Fibroblast of lung (primary cell): Measurements from ENCODE around the gene MDK. TPM values are rescaled to one million over a fixed set of nuclear protein-coding genes. Genes with fewer than 3 reads are reported as not detected.

Source experiments
- DNase-seq, 2 donors: peaks; one replicate each; pipeline versions ENCODE4 v3.0.0 to v3.0.0-alpha.2; 2010; ENCODE audit warnings: low read depth in 2 of 2
- H2AFZ ChIP-seq: 2 replicates; pipeline ENCODE4 v1.5.1; 2012; ENCODE audit warnings: low read length, control low read depth, inconsistent platforms
- H3K27ac ChIP-seq: 2 replicates; pipeline ENCODE4 v1.5.1; 2011; ENCODE audit warnings: low read length, control low read depth; ENCODE audit not compliant: insufficient read depth
- H3K27me3 ChIP-seq: 2 replicates; pipeline ENCODE4 v1.5.1; 2011; ENCODE audit warnings: mild to moderate bottlenecking, low read length; ENCODE audit not compliant: control insufficient read depth, insufficient read depth
- H3K36me3 ChIP-seq: 2 replicates; pipeline ENCODE4 v1.5.1; 2011; ENCODE audit warnings: low read length; ENCODE audit not compliant: control insufficient read depth, insufficient read depth
- H3K4me1 ChIP-seq: 2 replicates; pipeline ENCODE4 v1.5.1; 2011; ENCODE audit warnings: low read length; ENCODE audit not compliant: control insufficient read depth, insufficient read depth; ENCODE audit errors: extremely low read depth
- H3K4me2 ChIP-seq: 2 replicates; pipeline ENCODE4 v1.5.1; 2011; ENCODE audit warnings: low read length, control low read depth; ENCODE audit not compliant: insufficient read depth; ENCODE audit errors: extremely low read depth
- H3K4me3 ChIP-seq, 4 experiments: fragments of 200-600 bp in 1 of 4; sonication (generic) in 1 of 4; replicated peaks in 1 of 4; 2 replicates each; pipeline ENCODE4 v1.5.1; 2011 to 2016; ENCODE audit warnings: low read length in 4 of 4, low read depth in 3 of 4, mild to moderate bottlenecking in 3 of 4, control low read depth in 2 of 4, inconsistent platforms in 1 of 4, mixed read lengths in 1 of 4; ENCODE audit not compliant: insufficient read depth in 1 of 4; ENCODE audit errors: control extremely low read depth in 1 of 4
- H3K79me2 ChIP-seq: 2 replicates; pipeline ENCODE4 v1.5.1; 2012; ENCODE audit warnings: mild to moderate bottlenecking, low read length, inconsistent platforms; ENCODE audit not compliant: control insufficient read depth, insufficient read depth
- H3K9ac ChIP-seq: 2 replicates; pipeline ENCODE4 v1.5.1; 2011; ENCODE audit warnings: mild to moderate bottlenecking, low read length, control low read depth; ENCODE audit not compliant: insufficient read depth
- H3K9me3 ChIP-seq: 2 replicates; pipeline ENCODE4 v1.5.1; 2012; ENCODE audit warnings: low read depth, low read length; ENCODE audit not compliant: control insufficient read depth, insufficient read depth
- H4K20me1 ChIP-seq: 2 replicates; pipeline ENCODE4 v1.5.1; 2011; ENCODE audit warnings: low read length; ENCODE audit not compliant: control insufficient read depth, insufficient read depth; ENCODE audit errors: extremely low read depth
- EZH2 ChIP-seq: IDR thresholded peaks from 2 replicates; pipeline ENCODE4 v1.5.1; 2012; ENCODE audit warnings: low read length, control low read depth, mild to moderate bottlenecking; ENCODE audit errors: missing control alignments
- polyA plus RNA-seq, 2 donors: library from polyadenylated mRNA; depleted of rRNA in 1 of 2; stranded (reverse) in 1 of 2; unstranded in 1 of 2; fragments of >200 nt; gene quantifications; 2 replicates each; pipeline ENCODE4 v1.2.1, GENCODE V29; 2011 to 2012; ENCODE audit warnings: missing spikeins in 1 of 2
- total RNA-seq: library from RNA; depleted of rRNA; stranded (reverse); fragments of >200 nt; gene quantifications from 2 replicates; pipeline ENCODE4 v1.2.1, GENCODE V29; 2014
- TF ChIP-seq, protein P1 (sequence below), 2 donors: IDR thresholded peaks in 1 of 2; conservative IDR thresholded peaks in 1 of 2; 1 replicate in 1 of 2; 2 replicates in 1 of 2; pipeline ENCODE4 v1.5.1; 2011 to 2012; ENCODE audit warnings: low read length in 2 of 2, control low read depth in 1 of 2, inconsistent platforms in 1 of 2, low read depth in 1 of 2, mild to moderate bottlenecking in 1 of 2

The MDK gene
- total and polyA plus RNA-seq, 2 donors (not counting 1 experiment from before 2014, with no cell fraction given) = 44.6 to 131 TPM

DNA sequence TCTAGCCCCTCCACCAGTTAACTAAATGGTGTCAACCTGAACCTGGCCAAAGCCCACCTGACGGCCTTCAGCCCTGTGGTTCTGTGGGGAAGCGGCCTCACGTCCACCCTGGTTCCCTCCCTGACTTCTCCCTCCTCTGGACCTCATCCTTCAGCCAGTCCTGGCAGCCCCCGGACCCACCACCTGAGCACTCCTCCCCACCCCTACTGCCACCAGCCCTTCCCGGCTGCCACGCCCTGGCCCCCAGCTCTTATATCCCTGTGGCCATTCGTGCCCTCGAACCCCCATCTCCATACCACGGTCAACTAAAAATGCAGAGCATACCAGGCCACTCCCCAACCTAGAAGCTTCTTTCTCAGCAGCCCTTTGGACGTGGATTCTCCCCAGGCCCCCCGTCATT, 4.2 kb upstream of the MDK start:
- Histone ChIP-seq H3K9me3 (no peaks in the 10 kb centered on the region), H3K4me3 (no peak overlapping the region), H3K4me1 (peaks cover 6% of the 10 kb centered on the region), H3K27ac (no peak overlapping the region), H3K79me2 (no peaks in the 10 kb centered on the region), H3K9ac (no peak overlapping the region), H3K27me3 (no peaks in the 10 kb centered on the region), H2AFZ (no peak overlapping the region), H3K4me2 (no peak overlapping the region), H4K20me1 (no peaks in the 10 kb centered on the region), H3K36me3 (peaks cover 13% of the 10 kb centered on the region)
- TF ChIP-seq, protein P1, sequence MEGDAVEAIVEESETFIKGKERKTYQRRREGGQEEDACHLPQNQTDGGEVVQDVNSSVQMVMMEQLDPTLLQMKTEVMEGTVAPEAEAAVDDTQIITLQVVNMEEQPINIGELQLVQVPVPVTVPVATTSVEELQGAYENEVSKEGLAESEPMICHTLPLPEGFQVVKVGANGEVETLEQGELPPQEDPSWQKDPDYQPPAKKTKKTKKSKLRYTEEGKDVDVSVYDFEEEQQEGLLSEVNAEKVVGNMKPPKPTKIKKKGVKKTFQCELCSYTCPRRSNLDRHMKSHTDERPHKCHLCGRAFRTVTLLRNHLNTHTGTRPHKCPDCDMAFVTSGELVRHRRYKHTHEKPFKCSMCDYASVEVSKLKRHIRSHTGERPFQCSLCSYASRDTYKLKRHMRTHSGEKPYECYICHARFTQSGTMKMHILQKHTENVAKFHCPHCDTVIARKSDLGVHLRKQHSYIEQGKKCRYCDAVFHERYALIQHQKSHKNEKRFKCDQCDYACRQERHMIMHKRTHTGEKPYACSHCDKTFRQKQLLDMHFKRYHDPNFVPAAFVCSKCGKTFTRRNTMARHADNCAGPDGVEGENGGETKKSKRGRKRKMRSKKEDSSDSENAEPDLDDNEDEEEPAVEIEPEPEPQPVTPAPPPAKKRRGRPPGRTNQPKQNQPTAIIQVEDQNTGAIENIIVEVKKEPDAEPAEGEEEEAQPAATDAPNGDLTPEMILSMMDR (conservative IDR thresholded peaks at IDR 0.05 in 1 of 2, IDR thresholded peaks at IDR 0.05 in 1 of 2; ENCODE audit: low read depth in 1 of 2, low read length in 2 of 2) = no peak
- no peak for TF ChIP-seq EZH2
- DNase-seq = no peak

DNA sequence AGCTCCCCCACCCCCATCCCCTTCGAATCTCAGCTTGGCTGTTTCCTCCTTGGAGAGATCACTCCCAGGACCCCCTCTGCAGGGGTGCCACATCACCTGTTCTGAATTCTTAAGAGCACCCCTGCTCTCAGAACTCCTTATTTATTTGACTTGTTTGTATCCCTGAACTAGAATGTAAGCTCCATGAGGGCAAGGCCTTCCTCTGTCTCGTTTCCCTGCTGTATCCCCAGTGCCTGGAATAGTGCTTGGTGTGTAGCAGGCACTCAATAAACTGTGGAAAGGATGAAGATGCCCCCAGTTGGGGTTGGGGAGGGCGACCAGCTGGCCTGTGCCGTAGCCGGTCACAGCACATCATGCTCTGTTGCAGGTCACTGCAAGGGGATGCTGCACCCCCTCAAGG, 3.6 kb upstream of the MDK start:
- H2AFZ ChIP-seq = no peak overlapping the region
- no peak overlapping the region for H3K4me2 ChIP-seq
- H3K27ac ChIP-seq = no peak overlapping the region
- no peaks in the 10 kb centered on the region for H4K20me1 ChIP-seq
- no peaks in the 10 kb centered on the region for H3K79me2 ChIP-seq
- H3K4me1 ChIP-seq = peaks cover 9% of the 10 kb centered on the region
- H3K27me3 ChIP-seq = no peaks in the 10 kb centered on the region
- H3K9me3 ChIP-seq = no peaks in the 10 kb centered on the region
- H3K4me3 ChIP-seq = no peak overlapping the region
- no peak for DNase-seq
- H3K36me3 ChIP-seq = peaks cover 13% of the 10 kb centered on the region
- no peak overlapping the region for H3K9ac ChIP-seq
- TF ChIP-seq, protein P1 (conservative IDR thresholded peaks at IDR 0.05 in 1 of 2, IDR thresholded peaks at IDR 0.05 in 1 of 2; ENCODE audit: low read depth in 1 of 2, low read length in 2 of 2) = no peak
- no peak for TF ChIP-seq EZH2

DNA sequence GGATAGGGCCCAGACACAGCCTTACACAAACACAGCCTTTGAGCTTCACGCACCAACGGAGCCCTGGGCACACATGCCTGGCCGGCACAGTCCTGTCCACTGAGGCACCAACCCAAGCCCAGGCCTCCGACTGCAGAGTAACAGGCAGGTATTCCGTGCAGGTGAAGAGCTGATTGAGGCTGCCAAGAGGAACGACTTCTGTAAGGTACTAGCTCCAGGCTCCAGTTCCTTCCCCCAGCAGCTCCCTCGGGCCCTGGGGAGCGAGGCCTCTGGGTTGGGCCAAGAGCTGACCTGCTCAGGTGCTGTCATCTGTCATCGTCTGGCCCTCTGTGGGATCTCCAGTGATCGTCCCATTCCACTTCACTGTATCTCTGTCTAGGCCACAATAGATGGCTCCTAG, 3.2 kb upstream of the MDK start:
- Histone ChIP-seq H3K36me3 (peaks cover 13% of the 10 kb centered on the region), H3K27ac (no peak overlapping the region), H3K4me1 (peaks cover 10% of the 10 kb centered on the region), H2AFZ (no peak overlapping the region), H3K79me2 (no peaks in the 10 kb centered on the region), H3K9me3 (no peaks in the 10 kb centered on the region), H4K20me1 (no peaks in the 10 kb centered on the region), H3K9ac (no peak overlapping the region), H3K4me3 (no peak overlapping the region), H3K4me2 (no peak overlapping the region), H3K27me3 (no peaks in the 10 kb centered on the region)
- DNase-seq = no peak
- TF ChIP-seq, protein P1 (conservative IDR thresholded peaks at IDR 0.05 in 1 of 2, IDR thresholded peaks at IDR 0.05 in 1 of 2; ENCODE audit: low read depth in 1 of 2, low read length in 2 of 2) = no peak
- no peak for TF ChIP-seq EZH2
